ENCODE data around the gene TLK1. TPM values are rescaled to one million over a fixed set of nuclear protein-coding genes. Genes with fewer than 3 reads are reported as not detected.
A peak's percentile ranks its signal among the peaks of the same experiment; 100 is the strongest.

TLK1 gene
- total and polyA plus RNA-seq, 2 experiments from 2014 or later, result 41.2 to 45.0 TPM

GRCh38 chr2:171147081-171147480 lies 13.6 kb downstream of the TLK1 start:
- Histone ChIP-seq H3K4me1 (ENCODE audit: insufficient read depth) (peaks cover 10% of the 10 kb centered on the region; the same call in 1 of the 2 replicates), H3K4me3 (no peak overlapping the region), H3K79me2 (replicated peaks; ENCODE audit: insufficient read depth) (peaks cover 100% of the 10 kb centered on the region), H3F3A (replicated peaks; ENCODE audit: low read depth) (no peaks in the 10 kb centered on the region), H3K27me3 (ENCODE audit: insufficient read depth) (no peaks in the 10 kb centered on the region), H2AFZ (no peak overlapping the region), H4K20me1 (replicated peaks; ENCODE audit: insufficient read depth) (peaks cover 28% of the 10 kb centered on the region), H3K36me3 (ENCODE audit: insufficient read depth) (no peaks in the 10 kb centered on the region), H3K27ac (ENCODE audit: low read depth) (no peak overlapping the region; the same call in 1 of the 2 replicates), H3K4me2 (no peak overlapping the region), H3K9me2 (ENCODE audit: insufficient read depth) (no peaks in the 10 kb centered on the region)
- Mint-ChIP-seq H3K36me3 (ENCODE audit: low read depth) (peaks cover 10% of the 10 kb centered on the region; the same call in 2 of the 3 replicates), H3K4me1 (peaks cover 35% of the 10 kb centered on the region), H3K9me3 (no peaks in the 10 kb centered on the region), H3K27me3 (ENCODE audit: insufficient read depth, low read depth, poor library complexity) (peaks cover 2% of the 10 kb centered on the region), H3K4me3 (no peak overlapping the region), H3K27ac (no peak overlapping the region)
- DNase-seq (ENCODE audit: low spot score) (no peak), ATAC-seq (no peak)
- TF ChIP-seq NANOG (IDR thresholded peaks at IDR 0.05; ENCODE audit: borderline replicate concordance), result no peak
- no peak for TF ChIP-seq EZH2phosphoT487 (IDR thresholded peaks at IDR 0.05; ENCODE audit: unreplicated experiment)
- no peak for TF ChIP-seq EZH2 (IDR thresholded peaks at IDR 0.05; ENCODE audit: low read depth, unreplicated experiment)

GRCh38 chr2:171146633-171147032 lies 14.1 kb downstream of the TLK1 start:
- Histone ChIP-seq H3K27ac (ENCODE audit: low read depth) (no peak overlapping the region; the same call in 1 of the 2 replicates), H3K4me1 (ENCODE audit: insufficient read depth) (peaks cover 14% of the 10 kb centered on the region), H3K79me2 (replicated peaks; ENCODE audit: insufficient read depth) (peaks cover 100% of the 10 kb centered on the region), H3K27me3 (ENCODE audit: insufficient read depth) (no peaks in the 10 kb centered on the region), H3F3A (replicated peaks; ENCODE audit: low read depth) (no peaks in the 10 kb centered on the region), H3K36me3 (ENCODE audit: insufficient read depth) (no peaks in the 10 kb centered on the region), H3K4me3 (no peak overlapping the region), H2AFZ (no peak overlapping the region), H3K9me2 (ENCODE audit: insufficient read depth) (no peaks in the 10 kb centered on the region), H4K20me1 (replicated peaks; ENCODE audit: insufficient read depth) (peaks cover 25% of the 10 kb centered on the region), H3K4me2 (no peak overlapping the region)
- Mint-ChIP-seq H3K4me1 (peaks cover 39% of the 10 kb centered on the region), H3K9me3 (no peaks in the 10 kb centered on the region), H3K27me3 (ENCODE audit: insufficient read depth, low read depth, poor library complexity) (peaks cover 2% of the 10 kb centered on the region), H3K4me3 (no peak overlapping the region), H3K27ac (peak overlapping the region; percentile 37; the same call in 1 of the 2 replicates), H3K36me3 (ENCODE audit: low read depth) (peaks cover 9% of the 10 kb centered on the region; the same call in 2 of the 3 replicates)
- ATAC-seq, result no peak
- no peak for DNase-seq (ENCODE audit: low spot score)
- no peak for TF ChIP-seq ETS1 (IDR thresholded peaks at IDR 0.05)
- no peak for TF ChIP-seq EZH2 (IDR thresholded peaks at IDR 0.05; ENCODE audit: low read depth, unreplicated experiment)
- no peak for TF ChIP-seq POLR2AphosphoS5 (IDR thresholded peaks at IDR 0.05; ENCODE audit: low read depth)
- TF ChIP-seq CTCF (conservative IDR thresholded peaks at IDR 0.05; ENCODE audit: low read depth in 2 of 2), result no peak

GRCh38 chr2:171146071-171146470 lies 14.6 kb downstream of the TLK1 start:
- Histone ChIP-seq H3K4me1 (ENCODE audit: insufficient read depth) (peaks cover 19% of the 10 kb centered on the region), H3F3A (replicated peaks; ENCODE audit: low read depth) (no peaks in the 10 kb centered on the region), H3K27ac (ENCODE audit: low read depth) (no peak overlapping the region), H3K36me3 (ENCODE audit: insufficient read depth) (no peaks in the 10 kb centered on the region), H3K27me3 (ENCODE audit: insufficient read depth) (no peaks in the 10 kb centered on the region), H2AFZ (no peak overlapping the region), H3K4me2 (no peak overlapping the region), H3K4me3 (no peak overlapping the region), H4K20me1 (replicated peaks; ENCODE audit: insufficient read depth) (peaks cover 23% of the 10 kb centered on the region), H3K79me2 (replicated peaks; ENCODE audit: insufficient read depth) (peaks cover 100% of the 10 kb centered on the region), H3K9me2 (ENCODE audit: insufficient read depth) (no peaks in the 10 kb centered on the region)
- H3K9me3 Mint-ChIP-seq, result no peaks in the 10 kb centered on the region
- H3K27me3 Mint-ChIP-seq (ENCODE audit: insufficient read depth, low read depth, poor library complexity), result peaks cover 2% of the 10 kb centered on the region
- H3K36me3 Mint-ChIP-seq (ENCODE audit: low read depth), result peaks cover 7% of the 10 kb centered on the region; the same call in 2 of the 3 replicates
- no peak overlapping the region for H3K27ac Mint-ChIP-seq
- H3K4me3 Mint-ChIP-seq, result no peak overlapping the region
- DNase-seq (ENCODE audit: low spot score) (no peak), ATAC-seq (no peak)
- peaks cover 44% of the 10 kb centered on the region for H3K4me1 Mint-ChIP-seq
- no peak for TF ChIP-seq EZH2 (IDR thresholded peaks at IDR 0.05; ENCODE audit: low read depth, unreplicated experiment)
- no peak for TF ChIP-seq STAT1 (IDR thresholded peaks at IDR 0.05; ENCODE audit: unreplicated experiment)
- TF ChIP-seq ZNF114 (CRISPR knock-in tag; IDR thresholded peaks at IDR 0.05), result no peak
- no peak for TF ChIP-seq EZH2phosphoT487 (IDR thresholded peaks at IDR 0.05; ENCODE audit: unreplicated experiment)
- TF ChIP-seq JUNB (IDR thresholded peaks at IDR 0.05; ENCODE audit: unreplicated experiment), result no peak
- no peak for TF ChIP-seq CTCF (conservative IDR thresholded peaks at IDR 0.05; ENCODE audit: low read depth in 2 of 2)
- no peak for TF ChIP-seq ZNF331 (CRISPR knock-in tag; IDR thresholded peaks at IDR 0.05; ENCODE audit: low read depth)
